GM18499 (cell line): ENCODE measurements around the gene NUP85.
A peak's percentile ranks its signal among the peaks of the same experiment; 100 is the strongest.
"Not testable (repeated sequence)": the region's sequence is repeated elsewhere in the genome, so short reads cannot be mapped to it uniquely, and the experiment has no call there.

Experiments used
- ATAC-seq: cut with Tn5 transposase; IDR thresholded peaks from one replicate; pipeline ENCODE4 v1.9.1; 2021; ENCODE audit warnings: moderate number of reproducible peaks; ENCODE audit not compliant: insufficient read depth, unreplicated experiment

NUP85 gene, protein sequence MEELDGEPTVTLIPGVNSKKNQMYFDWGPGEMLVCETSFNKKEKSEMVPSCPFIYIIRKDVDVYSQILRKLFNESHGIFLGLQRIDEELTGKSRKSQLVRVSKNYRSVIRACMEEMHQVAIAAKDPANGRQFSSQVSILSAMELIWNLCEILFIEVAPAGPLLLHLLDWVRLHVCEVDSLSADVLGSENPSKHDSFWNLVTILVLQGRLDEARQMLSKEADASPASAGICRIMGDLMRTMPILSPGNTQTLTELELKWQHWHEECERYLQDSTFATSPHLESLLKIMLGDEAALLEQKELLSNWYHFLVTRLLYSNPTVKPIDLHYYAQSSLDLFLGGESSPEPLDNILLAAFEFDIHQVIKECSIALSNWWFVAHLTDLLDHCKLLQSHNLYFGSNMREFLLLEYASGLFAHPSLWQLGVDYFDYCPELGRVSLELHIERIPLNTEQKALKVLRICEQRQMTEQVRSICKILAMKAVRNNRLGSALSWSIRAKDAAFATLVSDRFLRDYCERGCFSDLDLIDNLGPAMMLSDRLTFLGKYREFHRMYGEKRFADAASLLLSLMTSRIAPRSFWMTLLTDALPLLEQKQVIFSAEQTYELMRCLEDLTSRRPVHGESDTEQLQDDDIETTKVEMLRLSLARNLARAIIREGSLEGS

DNA sequence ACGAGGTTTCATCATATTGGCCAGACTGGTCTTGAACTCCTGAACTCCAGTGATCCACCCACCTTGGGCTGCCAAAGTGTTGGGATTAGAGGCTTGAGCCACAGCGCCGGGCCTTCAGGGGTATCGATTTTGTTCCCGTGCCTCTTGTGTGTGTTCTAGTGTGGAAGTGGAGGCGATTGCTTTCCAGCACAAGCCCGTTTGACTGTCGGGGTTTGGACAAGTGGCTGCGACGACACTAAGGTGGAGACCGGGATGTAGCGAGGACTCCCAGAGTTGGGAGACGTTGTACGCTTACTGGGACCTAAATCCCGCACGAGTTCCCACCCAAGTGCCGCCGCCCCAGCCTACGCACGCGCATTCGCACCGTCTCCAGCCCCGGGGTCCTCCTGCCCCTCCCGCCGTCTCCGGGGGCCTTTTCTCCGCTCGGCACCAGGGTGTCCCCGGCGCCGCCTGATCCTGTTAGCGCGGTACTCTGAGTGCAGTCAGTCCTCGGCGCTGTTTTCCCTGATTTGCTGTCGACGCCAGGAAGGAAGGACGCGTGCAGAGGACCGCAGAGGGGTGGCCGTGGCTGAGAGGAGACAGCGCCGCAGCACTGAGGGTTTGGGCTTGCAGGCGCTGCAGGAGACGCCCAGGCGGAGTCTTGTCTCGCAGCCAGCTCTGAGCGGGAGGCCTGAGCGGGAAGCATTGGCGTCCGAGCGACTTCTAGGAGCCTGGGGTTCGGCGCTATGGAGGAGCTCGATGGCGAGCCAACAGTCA lies at the start of gene NUP85:
NUP85 (plus strand) TSS at position 643 of the 756 bp plus-strand sequence; CDS start at position 726, 83 bp downstream.
- ATAC-seq, result no peak

DNA sequence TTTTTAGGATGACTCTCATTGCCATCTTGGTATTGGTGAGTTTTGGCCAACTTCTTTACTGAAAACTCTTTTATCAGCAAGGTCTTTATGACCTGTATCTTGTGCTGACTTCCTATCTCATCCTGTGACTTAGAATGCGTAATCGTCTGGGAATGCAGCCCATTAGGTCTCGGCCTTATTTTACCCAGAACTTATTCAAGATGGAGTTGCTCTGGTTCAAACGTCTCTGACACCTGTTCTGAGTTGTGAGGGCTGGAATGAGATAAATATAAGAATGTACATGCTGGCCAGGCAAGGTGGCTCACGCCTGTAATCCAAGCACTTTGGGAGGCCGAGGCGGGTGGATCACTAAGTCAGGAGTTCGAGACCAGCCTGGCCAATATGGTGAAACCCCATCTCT lies 47.0 kb upstream of the NUP85 start:
- not testable (repeated sequence) for ATAC-seq

DNA sequence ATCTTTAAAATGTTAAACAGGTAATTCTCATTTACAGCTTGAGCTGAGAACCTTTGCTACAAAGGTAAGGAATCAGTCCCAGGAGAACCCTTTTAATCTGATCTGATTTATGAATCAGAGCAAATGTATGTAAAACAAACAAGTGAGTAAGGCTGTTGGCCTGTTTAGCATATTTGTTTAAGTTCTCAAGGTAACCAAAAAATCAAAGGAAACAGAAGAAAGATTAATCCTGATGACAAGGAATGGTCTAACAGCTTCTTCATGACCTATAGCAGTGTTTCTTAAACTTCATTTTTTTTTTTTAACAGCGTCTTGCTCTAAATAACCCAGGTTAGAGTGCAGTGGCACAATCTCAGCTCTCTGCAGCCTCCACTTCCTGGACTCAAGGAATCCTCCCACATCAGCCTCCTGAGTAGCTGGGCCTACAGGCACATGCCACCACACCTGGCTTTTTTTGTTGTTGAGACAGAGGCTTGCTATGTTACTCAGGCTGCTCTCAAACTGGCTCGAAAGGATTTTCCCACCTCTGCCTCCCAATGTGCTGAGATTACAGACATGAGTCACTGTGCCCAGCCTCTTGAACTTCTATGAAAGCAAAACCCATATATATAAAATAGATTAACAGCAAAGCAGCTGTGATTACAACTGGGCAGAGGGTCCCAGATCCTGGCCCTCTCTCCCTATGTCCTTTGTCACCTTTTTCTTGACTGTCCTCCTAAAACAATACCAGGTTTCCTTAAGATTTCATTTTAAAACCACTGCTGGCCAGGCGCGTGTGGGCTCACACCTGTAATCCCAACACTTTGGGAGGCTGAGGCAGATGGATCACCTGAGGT lies 46.1 kb upstream of the NUP85 start:
- no peak for ATAC-seq

DNA sequence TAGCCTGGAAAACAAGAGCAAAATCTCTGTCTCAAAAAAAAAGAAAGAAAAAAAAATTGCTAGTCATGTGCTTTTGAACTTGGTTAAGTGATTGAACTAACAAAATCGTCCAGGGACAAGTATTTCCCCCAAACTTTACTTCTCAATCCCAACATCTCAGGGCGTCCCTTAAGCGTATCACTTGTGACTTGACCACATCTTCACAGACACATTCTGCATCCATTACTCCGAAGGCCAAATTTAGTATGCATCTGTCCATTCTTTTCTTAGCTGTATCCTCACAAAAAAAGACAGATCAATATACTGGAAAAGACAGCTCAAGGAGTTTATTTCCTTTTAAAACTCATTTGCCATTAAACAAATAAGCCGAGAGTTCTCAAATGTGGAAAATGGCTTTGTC lies 45.3 kb upstream of the NUP85 start:
- ATAC-seq, result no peak

DNA sequence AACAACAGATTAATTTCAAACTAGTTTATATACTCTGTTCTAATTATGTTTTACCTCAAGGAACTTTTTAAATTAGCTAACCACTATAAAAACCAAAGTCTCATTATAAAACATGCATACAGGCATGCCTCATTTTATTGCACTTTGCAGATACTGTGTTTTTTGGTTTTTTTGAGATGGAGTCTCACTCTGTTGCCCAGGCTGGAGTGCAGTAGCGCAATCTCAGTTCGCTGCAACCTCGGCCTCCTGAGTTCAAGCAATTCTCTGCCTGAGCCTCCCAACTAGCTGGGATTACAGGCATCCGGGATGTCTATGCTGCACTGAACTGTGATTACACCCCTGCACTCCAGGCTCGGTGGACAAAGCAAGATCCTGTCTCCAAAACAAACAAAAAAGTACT lies 42.4 kb upstream of the NUP85 start:
- no peak for ATAC-seq

DNA sequence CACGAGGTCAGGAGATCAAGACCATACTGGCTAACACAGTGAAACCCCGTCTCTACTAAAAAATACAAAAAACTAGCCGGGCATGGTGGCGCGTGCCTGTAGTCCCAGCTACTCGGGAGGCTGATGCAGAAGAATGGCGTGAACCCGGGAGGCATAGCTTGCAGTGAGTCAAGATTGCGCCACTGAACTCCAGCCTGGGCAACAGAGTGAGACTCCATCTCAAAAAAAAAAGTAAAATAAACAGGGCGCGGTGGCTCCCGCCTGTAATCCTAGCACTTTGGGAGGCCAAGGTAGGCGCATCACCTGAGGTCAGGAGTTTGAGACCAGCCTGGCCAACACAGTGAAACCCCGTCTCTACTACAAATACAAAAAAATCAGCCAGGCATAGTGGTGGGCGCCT lies 40.9 kb upstream of the NUP85 start:
- ATAC-seq, result not testable (repeated sequence)

DNA sequence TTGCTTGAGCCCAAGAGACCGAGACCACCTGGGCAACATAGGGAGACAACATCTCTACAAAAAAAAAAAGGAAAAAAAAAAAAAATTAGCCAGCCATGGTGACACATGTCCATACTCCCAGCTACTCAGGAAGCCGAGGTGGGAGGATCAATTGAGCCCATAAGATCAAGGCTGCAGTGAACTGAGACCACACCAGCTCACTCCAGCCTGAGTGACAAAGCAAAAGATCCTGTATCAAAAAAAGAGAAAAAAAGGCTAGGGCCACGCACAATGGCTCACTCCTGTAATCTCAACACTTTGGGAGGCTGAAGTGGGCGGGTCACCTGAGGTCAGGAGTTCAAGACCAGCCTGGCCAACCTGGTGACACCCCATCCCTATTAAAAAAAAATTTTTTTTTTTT lies 36.5 kb upstream of the NUP85 start:
- no peak for ATAC-seq

DNA sequence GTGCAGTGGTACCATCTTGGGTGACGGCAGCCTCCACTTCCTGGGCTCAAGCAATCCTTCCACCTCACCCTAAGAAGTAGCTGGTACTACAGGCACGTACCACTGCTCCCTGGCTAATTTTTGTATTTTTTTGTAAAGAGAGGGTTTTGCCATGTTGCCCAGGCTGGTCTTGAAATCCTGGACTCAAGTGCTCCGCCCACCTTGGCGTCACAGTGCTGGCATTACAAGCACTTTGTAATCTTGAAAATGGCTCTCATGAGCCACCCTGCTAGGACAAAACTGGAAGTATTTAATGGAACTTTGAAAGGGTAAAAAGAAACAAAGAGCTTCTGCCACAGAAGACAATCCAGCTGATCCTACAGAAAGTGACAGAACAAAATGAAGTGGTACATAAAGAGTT lies 32.0 kb upstream of the NUP85 start:
- no peak for ATAC-seq

DNA sequence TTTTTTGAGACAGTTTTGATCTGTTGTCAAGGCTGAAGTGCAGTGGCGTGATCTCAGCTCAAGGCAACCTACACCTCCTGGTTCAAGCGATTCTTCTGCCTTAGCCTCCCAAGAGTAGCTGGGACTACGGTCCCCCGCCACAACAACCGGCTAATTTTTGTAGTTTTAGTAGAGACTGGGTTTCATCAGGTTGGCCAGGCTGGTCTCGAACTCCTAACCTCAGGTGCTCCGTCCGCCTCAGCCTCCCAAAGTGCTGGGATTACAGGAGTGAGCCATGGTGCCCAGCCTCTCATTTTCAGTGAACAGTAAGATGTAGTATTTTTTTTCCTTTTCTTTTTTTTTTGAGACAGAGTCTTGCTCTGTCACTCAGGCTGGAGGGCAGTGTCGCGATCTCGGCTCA lies 30.5 kb upstream of the NUP85 start:
- no peak for ATAC-seq

DNA sequence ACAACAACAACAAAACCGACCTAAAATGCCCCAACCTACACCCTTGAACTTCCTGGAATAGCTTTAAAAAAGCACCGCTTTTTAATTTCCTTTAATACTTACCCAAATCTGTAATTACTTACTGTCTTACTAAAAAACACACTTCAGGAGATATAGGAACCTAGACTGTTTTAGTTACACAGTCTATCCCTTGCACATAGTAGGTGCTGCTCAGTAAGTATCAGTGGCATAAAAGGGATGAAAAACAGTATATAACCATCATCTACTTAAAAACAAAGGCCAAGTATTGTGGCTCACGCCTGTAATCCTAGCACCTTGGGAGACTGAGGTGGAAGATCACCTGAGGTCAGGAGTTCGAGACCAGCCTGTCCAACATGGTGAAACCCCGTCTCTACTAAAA lies 28.9 kb upstream of the NUP85 start:
- ATAC-seq, result no peak

DNA sequence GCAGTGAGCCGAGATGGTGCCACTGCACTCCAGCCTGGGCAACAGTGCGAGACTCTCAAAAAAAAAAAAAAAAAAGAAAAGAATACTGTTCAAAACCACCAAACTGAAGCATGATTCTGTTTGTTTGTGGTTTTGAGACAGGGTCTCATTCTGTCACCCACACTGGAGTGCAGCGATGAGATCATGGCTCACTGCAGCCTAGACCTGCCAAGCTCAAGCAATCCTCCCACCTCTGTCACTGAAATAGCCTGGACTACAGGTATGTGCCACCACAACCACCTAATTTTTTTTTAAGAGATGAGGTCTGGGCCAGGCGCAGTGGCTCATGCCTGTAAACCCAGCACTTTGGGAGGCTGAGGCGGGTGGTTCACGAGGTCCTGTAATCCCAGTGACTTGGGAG lies 27.0 kb upstream of the NUP85 start:
- no peak for ATAC-seq

DNA sequence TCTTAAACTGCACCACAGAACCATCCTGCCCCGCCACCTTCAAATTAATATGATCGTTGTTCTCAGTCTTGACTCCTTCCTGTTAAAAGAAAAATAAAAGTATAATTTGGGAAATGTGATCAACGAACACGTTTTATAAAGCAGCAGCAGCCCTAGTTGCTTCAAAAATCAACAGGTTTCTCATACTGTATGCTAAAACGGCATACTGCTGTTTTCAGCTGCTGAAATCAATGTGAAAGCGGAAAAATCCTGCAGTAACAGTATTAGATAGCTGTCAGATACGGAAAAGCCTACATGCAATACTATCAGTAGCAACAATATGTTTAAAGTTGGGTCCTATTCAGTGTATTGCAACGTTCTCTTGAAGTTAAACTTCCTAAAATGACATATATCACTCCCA lies 24.4 kb upstream of the NUP85 start:
- ATAC-seq, result no peak

DNA sequence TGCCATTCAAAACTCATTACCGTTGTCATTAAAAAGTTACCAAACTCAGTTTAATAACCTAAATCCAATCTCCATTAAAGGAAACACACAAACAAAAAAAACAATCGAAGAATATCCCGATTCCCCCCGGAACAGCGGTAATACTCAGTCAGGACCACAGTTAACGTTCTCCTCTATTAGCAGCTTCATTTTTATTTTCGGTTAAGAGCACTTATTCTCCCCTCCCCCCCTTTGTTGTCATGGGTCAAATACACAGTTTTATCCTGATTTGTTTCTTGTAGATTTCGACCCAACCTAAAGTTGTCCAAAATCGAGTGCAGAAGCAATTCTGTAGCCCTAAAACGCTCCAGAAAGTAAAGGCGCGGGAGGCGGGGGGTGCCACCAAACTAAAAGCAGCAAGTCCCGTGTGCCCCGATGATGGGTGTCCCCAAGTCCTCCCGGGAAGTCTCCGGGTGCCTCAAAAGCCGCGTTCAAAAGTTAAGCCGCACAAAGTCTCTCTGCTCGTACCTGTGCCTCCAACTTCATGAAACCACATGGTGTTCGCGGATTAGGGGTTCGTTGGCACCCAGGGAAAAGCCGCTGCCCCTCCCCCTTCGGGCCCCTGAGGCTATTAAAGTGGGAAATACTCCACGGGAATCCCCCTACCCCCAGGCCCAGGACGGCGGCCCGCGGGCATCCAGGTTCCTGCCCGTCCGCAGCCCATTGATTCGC lies 23.7 kb upstream of the NUP85 start:
- ATAC-seq, result no peak

DNA sequence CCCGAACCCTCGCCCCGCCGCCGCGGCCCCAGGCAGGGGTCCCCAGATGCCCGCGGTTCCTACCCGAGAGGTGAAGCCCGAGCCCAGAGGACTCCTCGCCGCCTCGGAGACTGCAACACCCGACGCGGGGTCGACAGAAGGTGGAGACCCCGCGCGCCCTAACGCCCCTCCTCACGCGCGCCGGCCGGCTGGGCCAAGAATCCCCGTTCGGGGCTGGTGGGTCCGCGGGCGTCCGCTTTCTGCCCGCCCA lies 23.2 kb upstream of the NUP85 start:
- ATAC-seq, result no peak

DNA sequence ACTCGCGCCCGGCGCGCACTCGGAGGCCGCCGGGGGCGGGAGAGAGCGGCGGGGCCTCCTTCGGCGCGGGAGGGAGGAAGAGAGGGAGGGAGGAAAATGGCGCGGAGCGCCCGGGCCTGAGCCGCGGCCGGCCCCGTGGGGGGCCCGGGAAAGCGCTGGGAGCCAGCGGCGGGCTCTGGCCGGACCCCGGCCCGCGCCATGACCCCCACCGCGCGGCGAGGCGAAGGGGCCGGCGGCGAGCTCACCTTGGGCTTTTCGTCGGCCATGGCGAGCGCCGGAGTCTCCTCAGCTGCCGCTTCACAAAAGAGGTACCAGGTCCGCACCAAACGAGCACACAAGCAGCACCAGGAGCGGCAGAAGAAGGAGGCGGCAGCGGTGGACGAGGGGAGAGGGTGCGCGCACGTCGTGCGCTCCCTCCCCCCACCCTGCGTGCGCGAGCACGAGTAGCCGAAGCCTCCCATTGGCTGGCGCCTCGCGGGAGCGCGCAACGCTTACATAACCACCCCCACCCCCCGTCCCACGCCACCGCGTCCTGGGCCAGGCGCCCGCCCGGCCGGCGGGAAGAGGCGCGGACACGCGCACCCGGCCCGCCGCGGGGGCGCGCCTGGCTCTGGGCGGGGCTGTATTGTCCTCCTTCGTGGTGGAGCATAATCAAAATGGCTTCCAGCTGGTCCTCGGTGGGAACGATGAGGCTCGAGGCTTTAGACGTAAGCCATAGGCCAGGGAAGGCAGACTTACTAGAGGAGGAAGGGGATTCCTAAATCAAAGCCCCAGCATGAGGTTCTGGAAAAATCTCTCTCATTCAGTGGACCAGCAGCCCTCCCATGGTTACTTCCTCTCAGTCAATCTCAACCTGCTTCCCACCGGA lies 22.7 kb upstream of the NUP85 start, which contains the start of gene SUMO2:
SUMO2 (minus strand) TSS at position 391 of the 868 bp plus-strand sequence; CDS start at position 266, 125 bp downstream.
- peak; percentile 53 for ATAC-seq

DNA sequence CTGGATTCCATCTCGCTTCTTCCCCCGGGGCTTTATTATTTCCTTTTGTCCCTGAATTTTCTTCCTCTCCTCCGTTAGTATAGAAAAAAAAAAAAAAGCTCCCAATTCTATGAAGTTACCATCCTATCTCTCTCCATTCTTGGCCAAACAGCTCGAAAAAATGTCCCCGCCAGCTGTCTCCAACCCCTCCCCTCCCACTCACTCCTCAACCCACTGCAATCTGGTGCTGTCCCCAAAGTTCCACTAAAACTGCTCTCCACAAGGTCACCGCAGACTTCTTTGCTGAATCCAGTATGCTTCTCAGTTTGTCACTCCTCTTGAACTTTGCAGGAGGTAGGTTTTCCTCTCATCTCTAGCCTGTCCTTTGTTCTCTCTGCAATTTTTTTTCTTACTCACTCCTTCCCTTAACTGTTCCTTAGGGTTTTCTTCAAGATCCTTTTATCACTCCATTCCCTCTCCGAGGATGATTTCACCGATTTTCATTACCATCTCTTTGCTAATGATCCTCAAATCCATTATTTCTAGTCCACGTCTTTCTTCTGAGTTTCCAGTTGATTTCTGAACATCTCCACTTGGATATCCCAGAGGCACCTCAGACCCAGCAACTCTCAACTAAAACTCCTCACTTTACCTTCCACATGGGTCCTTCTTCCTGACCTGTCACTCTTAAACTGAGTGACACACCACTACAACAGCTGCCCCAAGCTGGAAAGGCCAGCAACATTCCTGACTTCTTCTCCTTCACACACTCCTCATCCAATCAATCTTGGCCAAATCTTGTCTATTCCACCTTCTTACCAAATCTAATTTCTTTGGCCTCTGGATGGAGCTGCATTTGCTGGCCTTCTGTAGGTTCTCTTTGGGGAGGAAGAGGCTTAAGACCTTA lies 21.2 kb upstream of the NUP85 start:
- ATAC-seq, result no peak

DNA sequence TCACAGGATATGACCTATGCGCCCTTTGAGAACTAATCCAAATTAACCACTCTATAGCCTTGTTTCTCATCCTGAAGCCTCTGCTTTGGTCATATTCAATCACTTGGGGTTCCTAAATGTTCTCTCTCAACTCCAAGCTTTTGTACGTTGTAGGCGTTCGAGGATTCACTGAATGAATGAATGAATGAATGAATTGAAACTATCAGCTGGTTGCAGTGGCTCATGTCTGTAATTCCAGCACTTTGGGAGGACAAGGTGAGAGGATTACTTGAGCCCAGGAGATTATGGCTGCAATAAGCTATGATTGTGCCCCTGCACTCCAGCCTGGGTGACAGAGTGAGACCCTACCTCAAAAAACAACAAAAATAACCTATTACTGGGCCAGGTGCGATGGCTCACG lies 16.9 kb upstream of the NUP85 start:
- no peak for ATAC-seq

DNA sequence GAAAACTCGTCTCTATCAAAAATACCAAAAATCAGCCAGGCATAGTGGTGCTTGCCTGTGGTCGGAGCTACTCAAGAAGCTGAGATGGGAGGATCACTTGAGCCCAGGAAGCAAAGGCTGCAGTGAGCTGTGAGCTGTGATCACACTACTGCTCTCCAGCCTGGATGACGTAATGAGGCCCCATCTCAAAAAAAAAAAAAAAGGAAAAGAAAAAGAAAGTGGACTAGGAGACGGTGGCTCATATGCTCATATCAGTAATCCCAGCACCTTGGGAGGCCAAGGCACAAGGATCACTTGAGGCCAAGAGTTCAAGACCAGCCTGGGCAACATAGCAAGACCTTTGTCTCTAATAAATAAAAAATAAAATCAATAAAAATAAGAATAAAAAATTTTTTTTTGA lies 13.9 kb upstream of the NUP85 start:
- no peak for ATAC-seq
